Osteoblast (primary cell): ENCODE results near the gene CHST6. TPM values are rescaled to one million over a fixed set of nuclear protein-coding genes. Genes with fewer than 3 reads are reported as not detected.
A peak's percentile ranks its signal among the peaks of the same experiment; 100 is the strongest.
"Not testable (repeated sequence)": the region's sequence is repeated elsewhere in the genome, so short reads cannot be mapped to it uniquely, and the experiment has no call there.

Experiments used
- DNase-seq: peaks from one replicate; pipeline ENCODE4 v3.0.0; 2011; ENCODE audit warnings: low spot score, mixed read lengths; ENCODE audit not compliant: insufficient read length; ENCODE audit errors: missing footprints
- H2AFZ ChIP-seq: 2 replicates; pipeline ENCODE4 v1.6.0; 2011; ENCODE audit warnings: mild to moderate bottlenecking, low read length
- H3K27ac ChIP-seq: 2 replicates; pipeline ENCODE4 v1.5.1; 2011; ENCODE audit warnings: mild to moderate bottlenecking, low read depth, low read length, moderate library complexity
- H3K27me3 ChIP-seq: 2 replicates; pipeline ENCODE4 v1.6.0; 2012; ENCODE audit warnings: mild to moderate bottlenecking, control low read depth, inconsistent platforms, low read length, moderate library complexity; ENCODE audit not compliant: insufficient read depth
- H3K36me3 ChIP-seq: 2 replicates; pipeline ENCODE4 v1.5.1; 2011; ENCODE audit warnings: mild to moderate bottlenecking, low read length, control low read depth, moderate library complexity; ENCODE audit not compliant: insufficient read depth
- H3K4me1 ChIP-seq: 2 replicates; pipeline ENCODE4 v1.5.1; 2011; ENCODE audit warnings: mild to moderate bottlenecking, low read length, control low read depth, moderate library complexity; ENCODE audit not compliant: insufficient read depth
- H3K4me2 ChIP-seq: 2 replicates; pipeline ENCODE4 v1.6.0; 2011; ENCODE audit warnings: mild to moderate bottlenecking, low read length; ENCODE audit not compliant: insufficient read depth
- H3K4me3 ChIP-seq: fragments of 200-600 bp; sonication (generic); 3 replicates; pipeline ENCODE4 v1.5.1; 2012; ENCODE audit warnings: mild to moderate bottlenecking, low read length, inconsistent platforms; ENCODE audit not compliant: insufficient read depth
- H3K79me2 ChIP-seq: 2 replicates; pipeline ENCODE4 v1.6.0; 2012; ENCODE audit warnings: mild to moderate bottlenecking, low read length, control low read depth, inconsistent platforms; ENCODE audit not compliant: insufficient read depth
- H3K9me3 ChIP-seq: 2 replicates; pipeline ENCODE4 v1.5.1; 2011; ENCODE audit warnings: low read depth, low read length, control low read depth
- H4K20me1 ChIP-seq: 2 replicates; pipeline ENCODE4 v1.6.0; 2012; ENCODE audit warnings: mild to moderate bottlenecking, low read length, control low read depth; ENCODE audit not compliant: insufficient read depth
- total RNA-seq: library from RNA; depleted of rRNA; stranded (reverse); fragments of >200 nt; gene quantifications from 2 replicates; pipeline ENCODE4 v1.2.3, GENCODE V29; 2012
- TF ChIP-seq, protein P1 (sequence below): IDR thresholded peaks from 2 replicates; pipeline ENCODE4 v1.5.1; 2011; ENCODE audit warnings: mild to moderate bottlenecking, low read depth, low read length, moderate library complexity; ENCODE audit errors: extremely low read depth

CHST6 gene
- total RNA-seq, 1 donor = 1.1 TPM

GRCh38 chr16:75526032-75526790 is 31.0 kb upstream of the CHST6 start:
- TF ChIP-seq, protein P1, sequence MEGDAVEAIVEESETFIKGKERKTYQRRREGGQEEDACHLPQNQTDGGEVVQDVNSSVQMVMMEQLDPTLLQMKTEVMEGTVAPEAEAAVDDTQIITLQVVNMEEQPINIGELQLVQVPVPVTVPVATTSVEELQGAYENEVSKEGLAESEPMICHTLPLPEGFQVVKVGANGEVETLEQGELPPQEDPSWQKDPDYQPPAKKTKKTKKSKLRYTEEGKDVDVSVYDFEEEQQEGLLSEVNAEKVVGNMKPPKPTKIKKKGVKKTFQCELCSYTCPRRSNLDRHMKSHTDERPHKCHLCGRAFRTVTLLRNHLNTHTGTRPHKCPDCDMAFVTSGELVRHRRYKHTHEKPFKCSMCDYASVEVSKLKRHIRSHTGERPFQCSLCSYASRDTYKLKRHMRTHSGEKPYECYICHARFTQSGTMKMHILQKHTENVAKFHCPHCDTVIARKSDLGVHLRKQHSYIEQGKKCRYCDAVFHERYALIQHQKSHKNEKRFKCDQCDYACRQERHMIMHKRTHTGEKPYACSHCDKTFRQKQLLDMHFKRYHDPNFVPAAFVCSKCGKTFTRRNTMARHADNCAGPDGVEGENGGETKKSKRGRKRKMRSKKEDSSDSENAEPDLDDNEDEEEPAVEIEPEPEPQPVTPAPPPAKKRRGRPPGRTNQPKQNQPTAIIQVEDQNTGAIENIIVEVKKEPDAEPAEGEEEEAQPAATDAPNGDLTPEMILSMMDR = no peak
- Histone ChIP-seq H3K79me2 (no peaks in the 10 kb centered on the region), H4K20me1 (no peaks in the 10 kb centered on the region), H3K36me3 (no peaks in the 10 kb centered on the region), H3K27me3 (no peaks in the 10 kb centered on the region), H2AFZ (no peak overlapping the region), H3K9me3 (no peaks in the 10 kb centered on the region), H3K27ac (no peak overlapping the region), H3K4me2 (no peak overlapping the region), H3K4me1 (no peaks in the 10 kb centered on the region), H3K4me3 (no peak overlapping the region)
- no peak for DNase-seq

DNA sequence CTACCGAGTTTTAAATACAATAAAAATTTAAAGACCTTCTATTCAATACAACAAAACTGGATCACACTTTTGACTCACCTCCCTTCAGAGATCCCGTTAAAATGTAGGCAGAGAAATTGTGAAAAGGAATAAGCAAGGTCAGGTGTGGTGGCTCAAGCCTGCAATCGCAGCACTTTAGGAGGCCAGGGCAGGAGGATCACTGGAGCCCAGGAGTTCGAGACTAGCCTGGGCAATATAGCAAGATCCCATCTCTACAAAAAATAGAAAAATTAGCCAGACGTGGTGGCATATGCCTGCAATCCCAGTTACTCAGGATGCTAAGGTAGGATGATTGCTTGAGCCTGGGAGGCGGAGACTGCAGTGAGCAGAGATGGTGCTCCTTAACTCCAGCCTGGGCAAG is 23.9 kb upstream of the CHST6 start:
- no peak overlapping the region for H3K4me3 ChIP-seq
- TF ChIP-seq, protein P1 = no peak
- H3K4me1 ChIP-seq = peaks cover 7% of the 10 kb centered on the region
- H4K20me1 ChIP-seq = no peaks in the 10 kb centered on the region
- no peaks in the 10 kb centered on the region for H3K9me3 ChIP-seq
- H3K27ac ChIP-seq = no peak overlapping the region
- H3K79me2 ChIP-seq = peaks cover 3% of the 10 kb centered on the region
- no peaks in the 10 kb centered on the region for H3K27me3 ChIP-seq
- H2AFZ ChIP-seq = no peak overlapping the region
- H3K4me2 ChIP-seq = no peak overlapping the region
- H3K36me3 ChIP-seq = no peaks in the 10 kb centered on the region
- no peak for DNase-seq

- Histone ChIP-seq H3K4me3 (peak overlapping the region; percentile 89), H3K27ac (peak overlapping the region; percentile 83), H2AFZ (peak overlapping the region; percentile 91), H3K4me2 (peak overlapping the region; percentile 86)
- not testable (repeated sequence) for H3K4me1 ChIP-seq, H3K36me3 ChIP-seq, H3K27me3 ChIP-seq, H3K9me3 ChIP-seq, H3K79me2 ChIP-seq, DNase-seq, H4K20me1 ChIP-seq
These were observed 21.1 kb upstream of the CHST6 start for GRCh38 chr16:75516189-75516966.

- peaks cover 10% of the 10 kb centered on the region for H3K4me1 ChIP-seq
- DNase-seq = no peak
- H3K27ac ChIP-seq = no peak overlapping the region
These were observed 19.1 kb upstream of the CHST6 start for GRCh38 chr16:75514296-75514695.

More at GRCh38 chr16:75514296-75514695, 19.1 kb upstream of the CHST6 start:
- H3K4me3 ChIP-seq = no peak overlapping the region
- no peaks in the 10 kb centered on the region for H3K9me3 ChIP-seq
- H3K36me3 ChIP-seq = no peaks in the 10 kb centered on the region
- H2AFZ ChIP-seq = no peak overlapping the region
- H3K4me2 ChIP-seq = no peak overlapping the region
- no peaks in the 10 kb centered on the region for H4K20me1 ChIP-seq
- H3K79me2 ChIP-seq = peaks cover 3% of the 10 kb centered on the region
- no peaks in the 10 kb centered on the region for H3K27me3 ChIP-seq
- TF ChIP-seq, protein P1 = no peak
